HL-60/S4 treated with phorbol 12-myristate 13-acetate at 8.2 ng/mL for 4 days and 3 days (cell line): ENCODE measurements around the gene RPS6KA1.
"Not testable (repeated sequence)": the region's sequence is repeated elsewhere in the genome, so short reads cannot be mapped to it uniquely, and the experiment has no call there.

Experiments used
- in situ Hi-C: fragments of 300-500 bp; cut with MboI; formaldehyde crosslinking; loops from 2 replicates; pipeline ENCODE4 v1.15.0; 2022; ENCODE audit warnings: low sequenced_read_pairs

The RPS6KA1 gene

DNA sequence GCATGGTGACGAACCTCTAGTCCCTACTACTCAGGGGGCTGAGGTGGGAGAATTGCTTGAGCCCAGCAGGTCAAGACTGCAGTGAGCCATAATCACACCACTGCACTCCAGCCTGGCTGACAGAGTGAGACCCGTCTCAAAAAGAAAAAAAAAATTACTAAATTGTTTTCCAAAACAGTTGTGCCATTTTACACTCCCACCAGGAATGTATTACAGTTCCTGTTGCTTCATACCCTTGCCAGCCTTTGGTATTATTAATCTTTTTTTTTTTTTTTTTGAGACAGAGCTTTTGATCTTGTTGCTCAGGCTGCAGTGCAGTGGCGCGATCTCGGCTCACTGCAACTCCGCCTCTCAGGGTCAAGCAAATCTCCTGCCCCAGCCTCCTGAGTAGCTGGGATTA lies 55.9 kb downstream of the RPS6KA1 start:
- in situ Hi-C loops: no loop called here

DNA sequence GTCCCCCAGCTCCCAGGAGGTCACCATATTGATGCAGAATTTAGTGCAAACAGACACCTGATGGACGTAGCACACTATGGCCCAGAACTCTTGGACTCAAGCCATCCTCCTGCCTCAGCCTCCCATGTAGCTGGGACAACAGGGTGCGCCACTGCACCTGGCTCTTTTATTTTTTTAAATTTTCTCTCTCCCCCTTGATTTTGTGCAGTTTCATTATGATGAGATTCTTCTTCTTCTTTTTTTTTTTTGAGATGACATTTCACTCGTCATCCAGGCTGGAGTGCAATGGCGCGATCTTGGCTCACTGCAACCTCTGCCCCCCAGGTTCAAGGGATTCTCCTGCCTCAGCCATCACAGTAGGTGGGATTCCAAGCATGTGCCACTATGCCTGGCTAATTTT lies 63.8 kb downstream of the RPS6KA1 start:
- in situ Hi-C loops: no loop called here

DNA sequence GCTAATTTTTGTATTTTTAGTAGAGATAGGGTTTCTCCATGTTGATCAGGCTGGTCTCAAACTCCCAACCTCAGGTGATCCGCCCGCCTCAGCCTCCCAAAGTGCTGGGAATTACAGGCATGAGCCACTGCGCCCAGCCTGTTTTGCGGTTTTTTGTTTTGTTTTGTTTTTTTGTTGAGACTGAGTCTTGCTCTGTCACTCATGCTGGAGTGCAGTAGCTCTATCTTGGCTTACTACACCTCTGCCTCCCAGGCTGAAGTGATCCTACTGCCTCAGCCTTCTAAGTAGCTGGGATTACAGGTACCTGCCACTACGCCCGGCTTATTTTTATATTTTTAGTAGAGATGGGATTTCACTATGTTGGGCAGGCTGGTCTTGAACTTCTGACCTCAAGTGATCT lies 65.0 kb downstream of the RPS6KA1 start:
- in situ Hi-C loops: not testable (repeated sequence)

DNA sequence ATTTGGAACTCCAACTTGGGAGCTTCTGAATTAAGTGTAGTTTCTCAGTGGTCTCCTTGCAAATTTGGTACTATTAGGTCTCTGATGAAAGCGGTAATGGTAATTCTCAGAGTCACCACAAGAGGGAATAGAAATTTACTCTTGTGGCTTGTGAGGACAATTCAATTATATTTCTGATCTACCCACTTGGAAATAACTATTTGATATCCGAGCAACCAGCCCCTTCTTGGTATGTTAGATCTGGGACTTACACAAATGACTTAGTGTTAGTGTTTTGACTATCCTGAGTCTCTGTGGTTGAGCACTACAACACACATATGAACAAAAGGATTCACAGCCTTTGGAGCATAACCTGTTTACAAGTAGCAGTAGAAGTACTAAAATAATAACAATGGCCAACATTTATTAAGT lies 68.1 kb downstream of the RPS6KA1 start:
- in situ Hi-C loops: no loop called here

DNA sequence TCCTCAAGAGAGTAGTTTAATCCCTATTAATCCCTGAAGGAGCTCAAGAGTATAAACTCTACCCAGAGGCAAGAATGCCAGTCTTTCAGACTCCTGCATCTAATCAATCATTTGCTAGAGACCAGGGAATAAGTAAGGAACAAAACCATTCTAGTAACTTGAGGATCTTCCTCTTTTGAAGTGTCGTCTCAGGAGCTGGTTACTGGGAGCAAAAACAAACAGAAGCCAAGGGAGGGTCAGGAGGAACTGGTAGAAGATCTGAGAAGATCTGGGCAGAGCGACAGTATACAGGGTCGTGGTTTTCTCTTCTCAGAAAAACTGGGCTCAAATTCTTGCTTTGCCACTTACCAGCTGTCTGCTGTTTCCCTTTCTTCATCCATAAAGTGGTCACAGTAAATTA lies 69.3 kb downstream of the RPS6KA1 start:
- in situ Hi-C loops: no loop called here

DNA sequence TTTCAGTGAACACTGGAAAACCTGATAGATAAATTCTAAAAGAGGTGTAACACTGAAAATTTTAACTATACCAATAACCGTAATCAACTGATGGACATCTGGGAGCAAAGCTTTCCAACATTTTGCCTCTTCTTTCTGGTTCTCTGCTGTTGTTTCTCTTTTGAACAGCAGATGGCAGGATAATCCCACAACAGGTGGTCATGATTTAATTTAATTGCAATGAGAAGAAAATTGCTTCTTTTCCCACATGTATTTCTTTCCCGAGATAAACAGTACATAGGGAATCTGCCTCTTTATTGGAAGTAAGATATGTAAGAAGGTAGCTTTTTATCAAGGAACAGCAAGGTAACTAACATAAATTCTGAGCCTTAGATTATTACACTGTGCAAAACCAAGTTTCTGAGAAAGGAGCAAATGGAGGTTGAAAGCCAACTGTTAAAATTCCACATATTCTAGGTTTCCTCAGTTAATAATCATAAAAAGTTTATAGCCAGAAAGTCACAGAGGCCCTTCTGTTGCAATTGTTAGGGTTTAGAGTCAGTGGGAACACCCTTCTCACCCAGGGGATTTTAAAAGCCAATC lies 72.9 kb downstream of the RPS6KA1 start:
- in situ Hi-C loops: loop anchor here (10.0 kb wide), 2 partner anchors 92 to 192 kb away; partner anchors contain the start of gene ARID1A

DNA sequence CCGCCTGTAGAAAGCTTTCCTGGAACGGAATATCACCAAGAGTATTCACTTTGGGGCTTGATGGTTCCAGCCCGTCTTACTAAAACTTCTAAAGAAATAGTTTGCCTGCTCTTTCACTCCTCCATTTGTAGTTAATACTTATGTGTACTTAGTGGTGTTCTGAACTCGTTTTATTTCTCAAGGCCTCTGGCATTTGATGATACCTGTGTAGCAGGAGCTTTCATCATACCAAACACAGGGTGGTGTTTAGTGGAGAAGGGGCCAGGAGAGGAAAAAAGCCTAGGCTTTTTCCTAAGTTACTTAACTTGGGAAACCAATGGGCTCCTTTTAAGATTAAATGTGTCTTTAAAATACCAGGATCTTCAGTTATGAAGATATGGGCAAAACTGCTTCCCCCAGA lies 74.3 kb downstream of the RPS6KA1 start:
- in situ Hi-C loops: loop anchor here (10.0 kb wide), 2 partner anchors 91 to 191 kb away; partner anchors contain the start of gene ARID1A

DNA sequence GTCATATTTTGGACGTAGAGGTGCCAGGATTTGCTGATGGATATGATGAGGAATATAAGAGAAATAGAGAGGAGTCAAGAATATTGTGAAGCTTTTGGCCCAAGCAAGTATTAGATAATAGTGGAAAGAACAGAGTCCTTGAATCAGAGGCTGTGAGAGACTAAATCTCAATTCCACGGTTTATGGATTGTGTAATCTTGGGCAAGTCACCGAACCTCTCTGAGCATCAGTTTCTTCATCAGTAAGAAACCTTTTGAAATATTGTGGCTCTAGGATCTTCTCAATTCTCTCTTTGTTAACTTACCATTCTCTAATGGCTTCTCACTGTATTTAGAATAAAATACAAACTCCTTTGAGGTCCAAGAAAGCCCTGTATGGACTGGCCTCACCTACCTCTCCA lies 77.6 kb downstream of the RPS6KA1 start:
- in situ Hi-C loops: loop anchor here (10.0 kb wide), 2 partner anchors 88 to 188 kb away; partner anchors contain the start of gene ARID1A

DNA sequence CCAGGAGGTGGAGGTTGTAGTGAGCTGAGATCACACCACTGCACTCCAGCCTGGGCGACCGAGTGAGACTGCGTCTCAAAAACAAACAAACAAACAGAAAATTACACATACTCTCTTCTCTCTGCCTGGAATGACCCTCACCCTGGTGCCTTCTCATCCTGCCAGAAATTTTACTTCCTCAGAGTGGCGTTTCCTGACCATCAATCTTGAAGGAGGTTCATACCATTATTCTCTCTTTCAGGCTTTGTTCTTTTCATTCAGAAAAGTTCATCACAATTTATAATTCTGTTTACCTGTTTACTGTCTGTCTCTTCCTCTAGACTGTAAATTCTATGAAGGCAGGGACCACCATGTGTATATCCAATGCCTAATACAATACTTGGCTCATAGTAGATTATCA lies 79.3 kb downstream of the RPS6KA1 start:
- in situ Hi-C loops: loop anchor here (10.0 kb wide), 2 partner anchors 86 to 186 kb away; partner anchors contain the start of gene ARID1A

DNA sequence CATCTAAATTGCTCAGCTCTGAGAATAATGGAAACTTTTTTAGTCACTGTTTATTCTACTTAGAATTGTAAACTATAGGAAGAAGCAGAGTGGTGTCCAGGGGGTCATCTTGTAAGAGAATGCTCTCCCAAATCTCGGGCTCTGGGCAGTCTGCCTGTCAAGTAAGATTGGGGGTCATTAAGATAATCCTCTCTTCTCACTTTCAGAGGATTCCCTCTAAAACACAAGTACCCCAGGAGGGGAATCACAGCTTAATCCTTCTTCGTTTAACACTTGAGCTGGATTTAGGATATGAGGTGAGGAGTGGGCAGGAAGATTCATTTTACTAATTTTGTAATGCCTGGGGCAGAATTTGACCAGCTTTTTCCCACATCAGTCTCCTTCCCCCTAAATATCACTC lies 81.2 kb downstream of the RPS6KA1 start:
- in situ Hi-C loops: no loop called here

DNA sequence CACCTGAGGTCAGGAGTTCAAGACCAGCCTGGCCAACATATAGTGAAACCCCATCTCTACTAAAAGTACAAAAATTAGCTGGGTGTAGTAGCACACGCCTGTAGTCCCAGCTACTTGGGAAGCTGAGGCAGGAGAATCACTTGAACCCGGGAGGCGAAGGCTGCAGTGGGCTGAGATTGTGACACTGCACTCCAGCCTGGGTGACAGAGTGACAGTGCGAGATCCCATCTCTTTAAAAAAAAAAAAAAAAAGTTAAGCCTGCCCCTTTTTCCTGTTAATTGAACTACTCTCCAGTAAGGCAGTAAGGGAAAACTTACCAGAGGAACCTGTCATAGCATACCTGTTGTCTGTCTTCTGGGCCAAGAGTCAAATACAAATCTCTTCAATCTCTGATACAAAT lies 83.1 kb downstream of the RPS6KA1 start:
- in situ Hi-C loops: not testable (repeated sequence)

DNA sequence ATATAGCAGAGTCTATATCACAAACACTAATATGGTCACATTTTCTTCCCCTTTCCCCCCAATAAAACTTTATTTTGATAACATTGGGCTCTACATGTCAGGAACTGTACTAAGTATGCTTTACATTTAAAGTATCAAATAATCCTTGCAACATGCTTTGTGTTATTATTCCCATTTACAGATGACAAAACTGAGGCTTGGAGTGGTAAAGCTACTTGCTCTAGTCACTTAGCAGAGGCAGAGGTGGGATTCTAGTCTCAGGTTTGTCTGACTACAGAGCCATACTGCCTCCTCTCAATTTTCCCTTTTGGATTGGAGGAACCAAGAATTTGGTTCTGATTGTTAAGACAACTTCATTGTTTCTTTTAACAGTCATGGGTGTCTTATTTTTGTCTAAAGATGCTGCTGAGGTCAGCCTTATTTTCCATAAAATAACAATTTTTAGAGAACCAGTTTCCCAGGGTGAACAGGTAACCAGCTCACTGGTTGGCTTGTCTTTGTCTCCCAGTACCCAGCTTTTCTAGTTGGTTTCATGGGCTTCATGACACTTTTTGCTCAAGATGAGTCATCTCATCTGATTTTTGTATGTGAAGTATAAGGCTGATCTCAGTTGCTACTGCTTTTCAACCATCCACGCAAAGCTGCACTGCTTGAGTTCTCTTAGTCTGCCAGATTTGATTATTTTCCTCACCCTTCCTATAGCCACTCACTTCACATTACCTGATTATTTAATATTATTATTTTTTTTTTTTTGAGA lies 85.3 kb downstream of the RPS6KA1 start:
- in situ Hi-C loops: no loop called here

DNA sequence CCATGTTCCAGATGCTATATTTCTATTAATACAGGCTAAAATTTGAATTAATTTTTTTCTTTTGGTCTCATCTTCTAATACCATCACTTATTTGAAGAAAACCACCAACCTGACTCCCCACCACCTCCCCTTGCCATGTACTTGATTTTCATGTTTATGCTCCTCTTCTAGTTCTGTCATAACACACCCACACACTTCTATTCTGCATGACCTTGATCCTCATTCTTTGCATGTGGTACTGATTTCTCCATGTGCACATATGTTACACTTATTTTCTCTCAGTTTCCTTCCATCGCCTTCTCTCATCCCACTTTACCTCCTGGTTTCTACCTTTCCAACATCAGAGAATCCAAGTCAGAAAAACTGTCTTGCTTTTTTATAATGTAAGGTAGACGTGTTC lies 87.3 kb downstream of the RPS6KA1 start:
- in situ Hi-C loops: no loop called here

DNA sequence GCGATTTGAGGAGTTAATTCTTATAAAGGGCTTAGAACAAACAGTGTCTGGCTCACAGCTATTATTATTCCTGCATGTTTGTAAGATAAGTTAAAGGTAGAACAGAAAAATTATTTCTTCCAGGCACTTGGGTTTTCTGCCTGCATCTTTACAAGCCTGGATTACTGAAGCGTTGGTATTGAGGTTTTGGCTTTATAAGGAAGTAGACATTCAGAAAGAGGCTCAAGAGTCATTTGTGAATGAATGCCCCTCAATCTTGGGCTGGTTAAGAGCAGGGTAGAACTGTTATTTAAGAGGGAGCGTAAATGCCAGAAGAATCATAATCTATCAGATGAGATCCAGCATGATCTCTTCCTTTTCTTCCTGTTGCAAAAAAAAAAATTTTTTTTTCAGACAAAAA lies 89.0 kb downstream of the RPS6KA1 start:
- in situ Hi-C loops: no loop called here
